ENCODE results near the gene FCSK. TPM values are rescaled to one million over a fixed set of nuclear protein-coding genes. Genes with fewer than 3 reads are reported as not detected.

FCSK gene
- total RNA-seq, 1 donor from 2014 or later = 26.0 TPM

- no peak for DNase-seq
Measured at GRCh38 chr16:70429888-70430666, 24.3 kb upstream of the FCSK start.

GRCh38 chr16:70430667-70431536 is 23.5 kb upstream of the FCSK start:
- peak; percentile 75 for DNase-seq
- H3K27ac ChIP-seq = peak overlapping the region; percentile 85
- H3K9me3 ChIP-seq = no peaks in the 10 kb centered on the region
- peak; percentile 58 for ATAC-seq
- no peak overlapping the region for H3K4me3 ChIP-seq
- no peaks in the 10 kb centered on the region for H3K36me3 ChIP-seq
- no peak for TF ChIP-seq CTCF (IDR thresholded peaks at IDR 0.05)
- H3K4me1 ChIP-seq = peaks cover 70% of the 10 kb centered on the region
- intact Hi-C loops (cut with DNase I) = loop anchor here (10.0 kb wide), 1 partner anchor 46 kb away; no protein-coding TSS in a partner anchor
- no peaks in the 10 kb centered on the region for H3K27me3 ChIP-seq

More at GRCh38 chr16:70429888-70430666, 24.3 kb upstream of the FCSK start:
- intact Hi-C loops (cut with DNase I) = loop anchor here (10.0 kb wide), 1 partner anchor 45 kb away; no protein-coding TSS in a partner anchor
- Histone ChIP-seq H3K4me1 (peaks cover 68% of the 10 kb centered on the region), H3K27ac (peak overlapping the region; percentile 85), H3K9me3 (no peaks in the 10 kb centered on the region), H3K27me3 (no peaks in the 10 kb centered on the region), H3K36me3 (no peaks in the 10 kb centered on the region), H3K4me3 (no peak overlapping the region)
- TF ChIP-seq CTCF (IDR thresholded peaks at IDR 0.05) = no peak
- peak; percentile 55 for ATAC-seq

- ATAC-seq = no peak
- no peaks in the 10 kb centered on the region for H3K27me3 ChIP-seq
- peaks cover 85% of the 10 kb centered on the region for H3K4me1 ChIP-seq
- no peak overlapping the region for H3K4me3 ChIP-seq
- no peak for DNase-seq
- H3K9me3 ChIP-seq = no peaks in the 10 kb centered on the region
- H3K27ac ChIP-seq = peak overlapping the region; percentile 67
- TF ChIP-seq CTCF (IDR thresholded peaks at IDR 0.05) = no peak
- intact Hi-C loops (cut with DNase I) = loop anchor here (10.0 kb wide), 1 partner anchor 48 kb away; no protein-coding TSS in a partner anchor
- H3K36me3 ChIP-seq = no peaks in the 10 kb centered on the region
Measured at GRCh38 chr16:70432356-70432722, 22.1 kb upstream of the FCSK start.

GRCh38 chr16:70432723-70433457 is 21.5 kb upstream of the FCSK start:
- peaks cover 86% of the 10 kb centered on the region for H3K4me1 ChIP-seq
- H3K9me3 ChIP-seq = no peaks in the 10 kb centered on the region
- H3K27me3 ChIP-seq = no peaks in the 10 kb centered on the region
- no peak for DNase-seq
- H3K4me3 ChIP-seq = no peak overlapping the region
- intact Hi-C loops (cut with DNase I) = loop anchor here (10.0 kb wide), 1 partner anchor 48 kb away; no protein-coding TSS in a partner anchor
- no peak for TF ChIP-seq CTCF (IDR thresholded peaks at IDR 0.05)
- H3K27ac ChIP-seq = peak overlapping the region; percentile 67
- H3K36me3 ChIP-seq = no peaks in the 10 kb centered on the region
- peak; percentile 5 for ATAC-seq

GRCh38 chr16:70433458-70434103 is 20.8 kb upstream of the FCSK start:
- DNase-seq = no peak
- Histone ChIP-seq H3K4me3 (no peak overlapping the region), H3K4me1 (peaks cover 83% of the 10 kb centered on the region), H3K36me3 (no peaks in the 10 kb centered on the region), H3K27ac (peak overlapping the region; percentile 67), H3K27me3 (no peaks in the 10 kb centered on the region), H3K9me3 (no peaks in the 10 kb centered on the region)
- ATAC-seq = peak; percentile 27
- intact Hi-C loops (cut with DNase I) = loop anchor here (10.0 kb wide), 1 partner anchor 49 kb away; no protein-coding TSS in a partner anchor
- TF ChIP-seq CTCF (IDR thresholded peaks at IDR 0.05) = no peak

Data from upper lobe of right lung (tissue), 1 donor.